GM23338 (cell line): ENCODE data around the gene RSAD1. TPM values are rescaled to one million over a fixed set of nuclear protein-coding genes. Genes with fewer than 3 reads are reported as not detected.

Experiments used
- ATAC-seq: fragments of 200-7000 bp; cut with Tn5 transposase; 3 replicates; pipeline ENCODE4 v1.9.1; 2020
- DNase-seq: peaks from one replicate; pipeline ENCODE4 v3.0.0-alpha.2; 2015; ENCODE audit warnings: low spot score
- H2AFZ ChIP-seq: fragments of 200-600 bp; sonication (generic); 2 replicates; pipeline ENCODE4 v1.8.0; 2016; ENCODE audit warnings: antibody characterized with exemption, mild to moderate bottlenecking, moderate library complexity
- H3F3A ChIP-seq: fragments of 200-600 bp; sonication (generic); replicated peaks from 2 replicates; pipeline ENCODE4 v1.8.0; 2017; ENCODE audit warnings: antibody characterized with exemption, mixed run types, low read depth
- H3K27ac ChIP-seq: fragments of 200-600 bp; sonication (generic); 2 replicates; pipeline ENCODE4 v1.6.1; 2016; ENCODE audit warnings: low read depth
- H3K27me3 ChIP-seq: fragments of 200-600 bp; sonication (generic); 2 replicates; pipeline ENCODE4 v1.8.0; 2016; ENCODE audit warnings: mild to moderate bottlenecking, mixed run types, moderate library complexity; ENCODE audit not compliant: insufficient read depth
- H3K36me3 ChIP-seq: fragments of 200-600 bp; sonication (generic); 2 replicates; pipeline ENCODE4 v1.8.0; 2016; ENCODE audit warnings: mild to moderate bottlenecking; ENCODE audit not compliant: insufficient read depth
- H3K4me1 ChIP-seq: fragments of 200-600 bp; sonication (generic); 2 replicates; pipeline ENCODE4 v1.8.0; 2016; ENCODE audit warnings: mild to moderate bottlenecking, moderate library complexity; ENCODE audit not compliant: insufficient read depth
- H3K4me2 ChIP-seq: fragments of 200-600 bp; sonication (generic); 2 replicates; pipeline ENCODE4 v1.7.1; 2017; ENCODE audit warnings: mixed run types
- H3K4me3 ChIP-seq: fragments of 200-600 bp; sonication (generic); 2 replicates; pipeline ENCODE4 v1.6.1; 2016; ENCODE audit warnings: mixed run types
- H3K79me2 ChIP-seq: fragments of 200-600 bp; sonication (generic); replicated peaks from 2 replicates; pipeline ENCODE4 v1.8.0; 2017; ENCODE audit warnings: mild to moderate bottlenecking; ENCODE audit not compliant: insufficient read depth
- H3K9me2 ChIP-seq: fragments of 200-600 bp; sonication (generic); 2 replicates; pipeline ENCODE4 v1.8.0; 2017; ENCODE audit not compliant: insufficient read depth
- H4K20me1 ChIP-seq: fragments of 200-600 bp; sonication (generic); replicated peaks from 2 replicates; pipeline ENCODE4 v1.8.0; 2017; ENCODE audit warnings: mild to moderate bottlenecking; ENCODE audit not compliant: insufficient read depth
- H3K27ac Mint-ChIP-seq: 2 replicates; pipeline ENCODE4 v1.8.0; 2020; ENCODE audit warnings: inconsistent platforms, mild to moderate bottlenecking, moderate library complexity, mixed read lengths
- H3K27me3 Mint-ChIP-seq: 3 replicates; pipeline ENCODE4 v1.8.0; 2022; ENCODE audit warnings: low read depth, mild to moderate bottlenecking, moderate library complexity, mixed read lengths, inconsistent platforms; ENCODE audit not compliant: insufficient read depth, poor library complexity
- H3K36me3 Mint-ChIP-seq: 3 replicates; pipeline ENCODE4 v1.8.0; 2021; ENCODE audit warnings: low read depth, mild to moderate bottlenecking, inconsistent platforms, moderate library complexity, mixed read lengths
- H3K4me1 Mint-ChIP-seq: 3 replicates; pipeline ENCODE4 v1.8.0; 2020; ENCODE audit warnings: mild to moderate bottlenecking, inconsistent platforms, mixed read lengths
- H3K4me3 Mint-ChIP-seq: 3 replicates; pipeline ENCODE4 v1.8.0; 2021; ENCODE audit warnings: moderate library complexity, mild to moderate bottlenecking, inconsistent platforms, mixed read lengths
- H3K9me3 Mint-ChIP-seq: 3 replicates; pipeline ENCODE4 v1.8.0; 2020; ENCODE audit warnings: moderate library complexity, mild to moderate bottlenecking, inconsistent platforms, mixed read lengths
- CTCF ChIP-seq, 2 experiments: fragments of 200-600 bp in 1 of 2; sonication (generic) in 1 of 2; conservative IDR thresholded peaks; 2 replicates each; pipeline versions ENCODE4 v1.5.1 to v1.6.1; 2016 to 2017; ENCODE audit warnings: antibody characterized with exemption in 2 of 2, low read depth in 2 of 2, mild to moderate bottlenecking in 2 of 2, moderate library complexity in 1 of 2
- JUNB ChIP-seq: IDR thresholded peaks from one replicate; pipeline ENCODE4 v1.6.1; 2016; ENCODE audit warnings: antibody characterized with exemption; ENCODE audit not compliant: unreplicated experiment
- NANOG ChIP-seq: IDR thresholded peaks from 2 replicates; pipeline ENCODE4 v1.6.1; 2016; ENCODE audit warnings: antibody characterized with exemption, borderline replicate concordance
- POLR2AphosphoS5 ChIP-seq: IDR thresholded peaks from 2 replicates; pipeline ENCODE4 v1.6.1; 2016; ENCODE audit warnings: antibody characterized with exemption, low read depth
- ZNF331 ChIP-seq: fragments of 250-450 bp; sonication (Bioruptor Pico); IDR thresholded peaks from 2 replicates; pipeline ENCODE4 v1.5.0; 2020; ENCODE audit warnings: low read depth, mild to moderate bottlenecking, moderate library complexity
- polyA plus RNA-seq: library from polyadenylated mRNA; unstranded; fragments of >200 nt; fragmentation: Nextera tagmentation; extraction: Ambion mirVana; gene quantifications from 2 replicates; pipeline ENCODE4 v1.2.1, GENCODE V29; 2016
- total RNA-seq: library from RNA; depleted of rRNA; stranded (reverse); fragments of >200 nt; shearing (Covaris generic); gene quantifications from 2 replicates; pipeline ENCODE4 v1.2.3, GENCODE V29; 2014
- TF ChIP-seq, protein P1 (sequence below): IDR thresholded peaks from 2 replicates; pipeline ENCODE4 v1.6.1; 2016; ENCODE audit warnings: antibody characterized with exemption
- TF ChIP-seq, protein P2 (sequence below): IDR thresholded peaks from one replicate; pipeline ENCODE4 v1.6.1; 2018; ENCODE audit warnings: antibody characterized with exemption; ENCODE audit not compliant: unreplicated experiment

The RSAD1 gene
- total and polyA plus RNA-seq, 2 experiments from 2014 or later: 18.4 to 28.7 TPM

- no peak overlapping the region for H3K27ac ChIP-seq
- DNase-seq (no peak), ATAC-seq (no peak)
- H3K36me3 ChIP-seq: no peaks in the 10 kb centered on the region
- no peak overlapping the region for H2AFZ ChIP-seq
- Mint-ChIP-seq H3K36me3 (no peaks in the 10 kb centered on the region; the same call in 2 of the 3 replicates), H3K27ac (no peak overlapping the region), H3K9me3 (no peaks in the 10 kb centered on the region; the same call in 2 of the 3 replicates), H3K27me3 (peaks cover 32% of the 10 kb centered on the region), H3K4me1 (peaks cover 21% of the 10 kb centered on the region), H3K4me3 (no peak overlapping the region)
- no peaks in the 10 kb centered on the region for H3K79me2 ChIP-seq
- peaks cover 16% of the 10 kb centered on the region; the same call in 1 of the 2 replicates for H3K4me1 ChIP-seq
- TF ChIP-seq NANOG: no peak
- no peak for TF ChIP-seq JUNB
- TF ChIP-seq CTCF (conservative IDR thresholded peaks at IDR 0.05; ENCODE audit: low read depth in 2 of 2): no peak
- TF ChIP-seq POLR2AphosphoS5: no peak
- TF ChIP-seq ZNF331 (CRISPR knock-in tag): no peak
- TF ChIP-seq, protein P1, sequence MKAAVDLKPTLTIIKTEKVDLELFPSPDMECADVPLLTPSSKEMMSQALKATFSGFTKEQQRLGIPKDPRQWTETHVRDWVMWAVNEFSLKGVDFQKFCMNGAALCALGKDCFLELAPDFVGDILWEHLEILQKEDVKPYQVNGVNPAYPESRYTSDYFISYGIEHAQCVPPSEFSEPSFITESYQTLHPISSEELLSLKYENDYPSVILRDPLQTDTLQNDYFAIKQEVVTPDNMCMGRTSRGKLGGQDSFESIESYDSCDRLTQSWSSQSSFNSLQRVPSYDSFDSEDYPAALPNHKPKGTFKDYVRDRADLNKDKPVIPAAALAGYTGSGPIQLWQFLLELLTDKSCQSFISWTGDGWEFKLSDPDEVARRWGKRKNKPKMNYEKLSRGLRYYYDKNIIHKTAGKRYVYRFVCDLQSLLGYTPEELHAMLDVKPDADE: no peak
- TF ChIP-seq, protein P2, sequence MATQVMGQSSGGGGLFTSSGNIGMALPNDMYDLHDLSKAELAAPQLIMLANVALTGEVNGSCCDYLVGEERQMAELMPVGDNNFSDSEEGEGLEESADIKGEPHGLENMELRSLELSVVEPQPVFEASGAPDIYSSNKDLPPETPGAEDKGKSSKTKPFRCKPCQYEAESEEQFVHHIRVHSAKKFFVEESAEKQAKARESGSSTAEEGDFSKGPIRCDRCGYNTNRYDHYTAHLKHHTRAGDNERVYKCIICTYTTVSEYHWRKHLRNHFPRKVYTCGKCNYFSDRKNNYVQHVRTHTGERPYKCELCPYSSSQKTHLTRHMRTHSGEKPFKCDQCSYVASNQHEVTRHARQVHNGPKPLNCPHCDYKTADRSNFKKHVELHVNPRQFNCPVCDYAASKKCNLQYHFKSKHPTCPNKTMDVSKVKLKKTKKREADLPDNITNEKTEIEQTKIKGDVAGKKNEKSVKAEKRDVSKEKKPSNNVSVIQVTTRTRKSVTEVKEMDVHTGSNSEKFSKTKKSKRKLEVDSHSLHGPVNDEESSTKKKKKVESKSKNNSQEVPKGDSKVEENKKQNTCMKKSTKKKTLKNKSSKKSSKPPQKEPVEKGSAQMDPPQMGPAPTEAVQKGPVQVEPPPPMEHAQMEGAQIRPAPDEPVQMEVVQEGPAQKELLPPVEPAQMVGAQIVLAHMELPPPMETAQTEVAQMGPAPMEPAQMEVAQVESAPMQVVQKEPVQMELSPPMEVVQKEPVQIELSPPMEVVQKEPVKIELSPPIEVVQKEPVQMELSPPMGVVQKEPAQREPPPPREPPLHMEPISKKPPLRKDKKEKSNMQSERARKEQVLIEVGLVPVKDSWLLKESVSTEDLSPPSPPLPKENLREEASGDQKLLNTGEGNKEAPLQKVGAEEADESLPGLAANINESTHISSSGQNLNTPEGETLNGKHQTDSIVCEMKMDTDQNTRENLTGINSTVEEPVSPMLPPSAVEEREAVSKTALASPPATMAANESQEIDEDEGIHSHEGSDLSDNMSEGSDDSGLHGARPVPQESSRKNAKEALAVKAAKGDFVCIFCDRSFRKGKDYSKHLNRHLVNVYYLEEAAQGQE: no peak
- H3F3A ChIP-seq: 0 out of 2 replicates have a peak, but pooled peaks cover 4% of the 10 kb centered on the region
- H4K20me1 ChIP-seq: peaks cover 7% of the 10 kb centered on the region; the same call in 1 of the 2 replicates
- H3K4me3 ChIP-seq: no peak overlapping the region
- H3K27me3 ChIP-seq: peaks cover 34% of the 10 kb centered on the region
- no peak overlapping the region for H3K4me2 ChIP-seq
- no peaks in the 10 kb centered on the region for H3K9me2 ChIP-seq
Observed at GRCh38 chr17:50466371-50467113, 12.1 kb upstream of the RSAD1 start.
